Cerebellar cortex (tissue), 1 donor: ENCODE results near the gene TBXAS1.

Experiments
- DNase-seq: peaks from one replicate; pipeline ENCODE4 v3.0.0-alpha.2; 2015; ENCODE audit warnings: low spot score

The TBXAS1 gene

GRCh38 chr7:139976838-139977656 lies 148.0 kb downstream of the TBXAS1 start:
- DNase-seq: no peak

- DNase-seq: no peak
Measured at GRCh38 chr7:139981511-139981895, 152.4 kb downstream of the TBXAS1 start.

- DNase-seq: no peak
Measured at GRCh38 chr7:139982927-139983920, 154.2 kb downstream of the TBXAS1 start.

- no peak for DNase-seq
Measured at GRCh38 chr7:139984642-139985539, 155.8 kb downstream of the TBXAS1 start.

GRCh38 chr7:139985811-139986210 lies 156.7 kb downstream of the TBXAS1 start:
- no peak for DNase-seq

GRCh38 chr7:139987691-139988516 lies 158.8 kb downstream of the TBXAS1 start:
- no peak for DNase-seq

GRCh38 chr7:139989366-139990141 lies 160.5 kb downstream of the TBXAS1 start:
- no peak for DNase-seq

- no peak for DNase-seq
Measured at GRCh38 chr7:139990142-139990535, 161.1 kb downstream of the TBXAS1 start.

- no peak for DNase-seq
Measured at GRCh38 chr7:139990571-139991268, 161.7 kb downstream of the TBXAS1 start.

GRCh38 chr7:139991269-139991666 lies 162.2 kb downstream of the TBXAS1 start:
- no peak for DNase-seq

GRCh38 chr7:139991911-139992310 lies 162.8 kb downstream of the TBXAS1 start:
- DNase-seq: no peak

- no peak for DNase-seq
Measured at GRCh38 chr7:139992353-139993044, 163.4 kb downstream of the TBXAS1 start.

- no peak for DNase-seq
Measured at GRCh38 chr7:139993169-139993568, 164.1 kb downstream of the TBXAS1 start.

- DNase-seq: no peak
Measured at GRCh38 chr7:139993592-139993991, 164.5 kb downstream of the TBXAS1 start.

GRCh38 chr7:139994356-139994755 lies 165.3 kb downstream of the TBXAS1 start:
- DNase-seq: no peak

- no peak for DNase-seq
Measured at GRCh38 chr7:139995017-139995915, 166.2 kb downstream of the TBXAS1 start.

- DNase-seq: no peak
Measured at GRCh38 chr7:139998572-139998971, 169.5 kb downstream of the TBXAS1 start.

- no peak for DNase-seq
Measured at GRCh38 chr7:139999516-139999915, 170.5 kb downstream of the TBXAS1 start.
